CD4-positive, alpha-beta T cell treated with Interleukin-2 at 100 ng/mL for 4 hours (primary cell): ENCODE results near the gene PRDM1.
A peak's percentile ranks its signal among the peaks of the same experiment; 100 is the strongest.

Experiments
- DNase-seq: peaks from one replicate; pipeline ENCODE4 v3.0.0-alpha.2; 2020; ENCODE audit warnings: low spot score

Gene PRDM1

GRCh38 chr6:106097411-106098231 is 11.5 kb downstream of the PRDM1 start:
- DNase-seq = peak; percentile 89

GRCh38 chr6:106098383-106099234 is 12.5 kb downstream of the PRDM1 start:
- peak; percentile 88 for DNase-seq

- no peak for DNase-seq
These were observed 13.1 kb downstream of the PRDM1 start for GRCh38 chr6:106099235-106099537.

- no peak for DNase-seq
These were observed 14.6 kb downstream of the PRDM1 start for GRCh38 chr6:106100755-106101154.

GRCh38 chr6:106101466-106101865 is 15.3 kb downstream of the PRDM1 start:
- DNase-seq = no peak

GRCh38 chr6:106102034-106102433 is 15.9 kb downstream of the PRDM1 start:
- DNase-seq = no peak

GRCh38 chr6:106102967-106103727 is 17.0 kb downstream of the PRDM1 start:
- DNase-seq = no peak

- peak; percentile 59 for DNase-seq
These were observed 17.6 kb downstream of the PRDM1 start for GRCh38 chr6:106103728-106104109.

- DNase-seq = no peak
These were observed 18.3 kb downstream of the PRDM1 start for GRCh38 chr6:106104476-106104875.

GRCh38 chr6:106104941-106105340 is 18.8 kb downstream of the PRDM1 start:
- no peak for DNase-seq

GRCh38 chr6:106105493-106105892 is 19.4 kb downstream of the PRDM1 start:
- DNase-seq = no peak

- DNase-seq = peak; percentile 44
These were observed 20.3 kb downstream of the PRDM1 start for GRCh38 chr6:106106276-106107042.

- DNase-seq = no peak
These were observed 21.0 kb downstream of the PRDM1 start for GRCh38 chr6:106107043-106107613.

GRCh38 chr6:106108129-106108528 is 22.0 kb downstream of the PRDM1 start:
- DNase-seq = no peak

GRCh38 chr6:106109029-106109428 is 22.9 kb downstream of the PRDM1 start:
- DNase-seq = no peak

GRCh38 chr6:106110164-106110826 is 24.2 kb downstream of the PRDM1 start:
- no peak for DNase-seq

GRCh38 chr6:106112433-106112832 is 26.3 kb downstream of the PRDM1 start:
- no peak for DNase-seq

GRCh38 chr6:106113256-106113959 is 27.3 kb downstream of the PRDM1 start:
- no peak for DNase-seq

GRCh38 chr6:106114492-106114891 is 28.4 kb downstream of the PRDM1 start:
- peak; percentile 65 for DNase-seq

- DNase-seq = no peak
These were observed 29.1 kb downstream of the PRDM1 start for GRCh38 chr6:106115286-106115685.
